ENCODE results near the gene TRAM2.

The TRAM2 gene

DNA sequence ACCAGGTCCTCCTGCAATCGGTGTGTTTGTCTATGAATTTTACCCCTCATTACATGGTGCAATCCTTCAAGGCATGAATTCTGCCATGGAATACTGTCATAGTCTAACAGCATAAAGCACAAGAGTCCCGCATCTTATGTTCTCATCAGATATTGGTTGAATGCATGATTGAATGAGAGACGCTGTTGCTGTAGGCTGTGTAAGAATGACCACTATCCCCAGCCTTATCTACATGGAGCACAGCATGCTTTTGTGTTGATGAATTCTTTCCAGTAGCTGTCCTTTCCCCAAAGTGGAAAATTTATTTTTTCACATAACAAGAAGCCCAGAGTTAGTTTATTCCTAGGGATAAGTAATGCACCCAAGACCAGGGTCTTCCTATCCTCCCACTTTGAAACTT lies 5.6 kb upstream of the TRAM2 start:
- Mint-ChIP-seq H3K27me3 (ENCODE audit: low read depth) (peaks cover 26% of the 10 kb centered on the region), H3K4me1 (ENCODE audit: low read depth) (peaks cover 2% of the 10 kb centered on the region), H3K9me3 (no peaks in the 10 kb centered on the region), H3K27ac (no peak overlapping the region), H3K4me3 (no peak overlapping the region), H3K36me3 (ENCODE audit: low read depth) (no peaks in the 10 kb centered on the region)

DNA sequence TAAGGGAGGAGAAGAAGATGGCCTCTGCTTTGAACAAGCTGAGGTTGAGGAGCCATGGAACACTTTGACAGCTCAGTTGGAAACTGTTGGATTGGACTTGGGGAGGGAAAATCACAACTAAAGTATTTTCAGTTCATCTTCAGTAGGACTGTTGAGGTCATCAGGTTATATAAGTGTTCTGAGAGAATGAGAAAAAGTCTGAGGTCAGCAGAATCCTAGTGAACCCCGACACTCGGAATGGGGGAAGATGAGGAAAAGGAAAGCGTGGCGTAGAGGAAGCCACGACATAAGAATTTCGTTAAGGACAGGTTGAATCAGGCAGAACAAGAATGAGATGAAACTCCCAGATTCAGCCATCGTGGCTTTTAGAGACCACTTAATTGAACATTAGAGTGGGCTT lies 4.0 kb upstream of the TRAM2 start:
- H3K27ac Mint-ChIP-seq, result no peak overlapping the region
- peaks cover 2% of the 10 kb centered on the region for H3K36me3 Mint-ChIP-seq (ENCODE audit: low read depth)
- no peaks in the 10 kb centered on the region for H3K9me3 Mint-ChIP-seq
- peaks cover 24% of the 10 kb centered on the region for H3K27me3 Mint-ChIP-seq (ENCODE audit: low read depth)
- H3K4me1 Mint-ChIP-seq (ENCODE audit: low read depth), result peaks cover 5% of the 10 kb centered on the region
- no peak overlapping the region for H3K4me3 Mint-ChIP-seq

DNA sequence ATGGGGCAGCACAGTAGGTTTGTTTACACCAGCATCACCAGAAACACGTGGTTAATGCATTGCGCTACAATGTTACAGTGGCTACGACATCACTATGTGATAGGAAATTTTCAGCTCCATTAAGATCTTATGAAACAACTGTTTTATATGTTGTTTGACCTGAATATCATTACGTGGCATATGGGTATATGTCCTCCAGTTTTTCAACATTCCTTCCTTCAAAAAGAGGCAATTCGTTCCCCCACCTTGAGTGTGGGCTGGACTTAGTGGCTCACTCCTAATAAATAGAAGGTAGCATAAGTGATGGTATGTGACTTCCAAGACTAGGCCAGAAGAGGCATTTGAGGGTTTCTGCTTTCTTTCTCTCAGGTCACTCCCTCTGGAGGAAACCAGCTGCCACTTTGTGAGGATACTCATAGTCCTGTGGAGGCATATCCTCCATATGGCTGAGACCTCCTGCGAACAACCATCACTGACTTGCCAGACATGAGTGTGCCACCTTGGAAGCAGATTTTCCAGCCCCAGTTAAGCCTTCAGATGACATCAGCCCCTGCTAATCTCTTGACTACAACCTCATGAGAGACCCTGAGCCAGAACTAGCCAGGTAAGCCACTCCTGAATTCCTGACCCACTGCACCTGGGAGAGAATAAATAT lies 2.3 kb upstream of the TRAM2 start:
- H3K9me3 Mint-ChIP-seq, result no peaks in the 10 kb centered on the region
- no peak overlapping the region for H3K27ac Mint-ChIP-seq
- peaks cover 25% of the 10 kb centered on the region for H3K27me3 Mint-ChIP-seq (ENCODE audit: low read depth)
- peak overlapping the region; percentile 26 for H3K4me3 Mint-ChIP-seq
- H3K36me3 Mint-ChIP-seq (ENCODE audit: low read depth), result peaks cover 5% of the 10 kb centered on the region
- peaks cover 21% of the 10 kb centered on the region for H3K4me1 Mint-ChIP-seq (ENCODE audit: low read depth)

DNA sequence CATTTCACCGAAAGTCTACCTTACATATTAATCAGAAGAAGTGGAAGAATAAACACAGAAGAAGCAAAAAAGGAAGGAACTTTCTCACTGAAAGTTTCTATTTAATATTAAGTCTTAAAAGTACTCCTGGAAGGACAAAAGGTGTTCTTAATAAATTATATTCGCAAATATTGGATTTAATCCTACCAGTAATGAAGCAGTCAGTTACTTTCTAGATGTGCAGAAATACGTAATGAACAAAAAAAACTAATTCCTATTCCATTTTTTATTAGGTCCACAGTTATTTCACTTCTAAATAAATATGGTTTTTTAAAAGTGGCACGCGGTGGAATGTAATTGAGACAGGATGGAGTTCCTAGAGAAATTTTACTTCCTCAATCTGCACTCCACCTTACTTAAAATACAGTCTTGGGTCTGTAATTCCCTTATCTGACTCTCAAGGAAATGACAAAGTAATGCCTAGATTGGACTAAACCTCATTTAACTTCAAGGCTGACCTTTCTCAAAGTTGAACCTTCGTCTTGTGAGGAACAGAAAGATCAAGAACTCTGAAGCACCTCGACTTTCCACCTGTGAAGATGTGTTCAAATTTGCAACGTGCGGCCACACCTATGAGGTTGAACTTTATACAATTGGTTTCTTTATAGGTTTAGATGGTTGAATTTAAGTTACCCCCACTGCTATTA lies 1.1 kb upstream of the TRAM2 start:
- Mint-ChIP-seq H3K27ac (peak overlapping the region; percentile 56), H3K9me3 (no peaks in the 10 kb centered on the region), H3K36me3 (ENCODE audit: low read depth) (peaks cover 5% of the 10 kb centered on the region), H3K4me3 (peak overlapping the region; percentile 73), H3K4me1 (ENCODE audit: low read depth) (peaks cover 27% of the 10 kb centered on the region), H3K27me3 (ENCODE audit: low read depth) (peaks cover 28% of the 10 kb centered on the region)

DNA sequence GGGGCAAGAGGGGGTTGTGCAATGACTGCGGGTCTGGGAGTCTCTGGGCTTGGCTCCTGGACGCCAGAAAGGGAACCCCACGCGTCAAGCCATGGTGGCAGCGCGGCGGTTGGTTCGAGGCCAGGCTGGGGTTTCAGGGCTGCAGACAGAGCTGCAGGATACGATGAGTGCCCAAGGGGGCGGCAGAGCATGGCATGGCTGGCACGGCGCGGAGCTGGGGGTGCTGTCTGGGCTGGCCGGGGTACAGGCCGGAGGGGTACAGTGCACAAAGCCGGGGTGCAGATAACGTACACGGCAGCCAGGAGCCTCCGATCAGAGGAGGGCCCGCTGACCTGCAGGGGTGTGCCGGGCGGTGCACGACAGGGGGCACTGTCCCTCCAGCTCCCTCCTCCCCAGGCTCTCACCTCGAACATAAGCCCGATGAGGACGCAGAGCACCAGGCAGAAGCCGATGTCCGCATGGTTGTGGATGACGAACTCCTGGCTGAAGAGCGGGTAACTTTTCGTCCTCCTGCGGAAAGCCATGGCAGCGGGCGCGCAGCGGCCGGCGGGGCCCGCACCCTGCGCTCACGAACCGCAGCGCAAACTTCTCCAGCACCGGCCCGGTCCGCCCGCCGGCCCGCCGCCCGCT lies 353 bp downstream of the TRAM2 start:
- Mint-ChIP-seq H3K27me3 (ENCODE audit: low read depth) (peaks cover 23% of the 10 kb centered on the region), H3K36me3 (ENCODE audit: low read depth) (peaks cover 5% of the 10 kb centered on the region), H3K9me3 (no peaks in the 10 kb centered on the region), H3K27ac (peak overlapping the region; percentile 76), H3K4me3 (peak overlapping the region; percentile 89), H3K4me1 (ENCODE audit: low read depth) (peaks cover 28% of the 10 kb centered on the region)

DNA sequence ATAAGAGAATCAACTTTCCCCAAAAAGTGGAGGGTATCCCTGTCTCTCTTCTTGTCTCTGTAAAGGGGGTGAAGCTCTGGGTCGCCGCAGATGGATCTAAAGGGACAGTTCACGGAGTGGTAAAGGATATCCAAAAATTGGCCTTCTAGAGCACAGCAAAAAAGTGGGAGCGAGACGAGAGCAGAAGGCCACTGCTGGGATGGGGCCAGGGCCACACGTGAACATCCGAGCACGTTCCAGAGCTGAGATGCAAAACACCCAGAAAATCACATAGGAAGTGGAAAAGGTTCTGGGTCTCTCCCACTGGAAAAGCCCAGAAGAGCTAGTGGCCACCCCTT lies 837 bp downstream of the TRAM2 start:
- peaks cover 18% of the 10 kb centered on the region for H3K27me3 Mint-ChIP-seq (ENCODE audit: low read depth)
- peak overlapping the region; percentile 89 for H3K4me3 Mint-ChIP-seq
- peak overlapping the region; percentile 76 for H3K27ac Mint-ChIP-seq
- no peaks in the 10 kb centered on the region for H3K9me3 Mint-ChIP-seq
- H3K4me1 Mint-ChIP-seq (ENCODE audit: low read depth), result peaks cover 28% of the 10 kb centered on the region
- H3K36me3 Mint-ChIP-seq (ENCODE audit: low read depth), result peaks cover 5% of the 10 kb centered on the region

DNA sequence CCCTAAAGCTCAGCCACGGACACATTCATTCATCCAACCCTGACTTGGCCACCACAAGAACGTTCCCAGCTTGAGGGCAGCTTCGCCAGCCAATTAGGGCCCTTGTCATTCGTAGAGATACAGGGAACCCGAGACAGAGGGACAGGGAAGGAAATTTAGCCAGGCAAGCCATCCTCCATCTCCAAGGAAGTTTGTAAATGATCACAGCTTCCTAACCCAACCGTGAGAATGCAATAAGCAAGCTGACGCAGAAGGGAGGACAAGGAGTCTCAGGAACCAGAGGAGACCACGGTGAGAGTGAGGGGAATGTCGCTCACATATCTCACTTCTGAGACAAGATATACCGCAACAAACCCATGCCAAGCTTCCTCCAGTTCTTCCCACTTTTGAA lies 1.4 kb downstream of the TRAM2 start:
- Mint-ChIP-seq H3K36me3 (ENCODE audit: low read depth) (peaks cover 5% of the 10 kb centered on the region), H3K27ac (peak overlapping the region; percentile 3), H3K9me3 (no peaks in the 10 kb centered on the region), H3K4me1 (ENCODE audit: low read depth) (peaks cover 28% of the 10 kb centered on the region), H3K4me3 (peak overlapping the region; percentile 89), H3K27me3 (ENCODE audit: low read depth) (peaks cover 13% of the 10 kb centered on the region)

DNA sequence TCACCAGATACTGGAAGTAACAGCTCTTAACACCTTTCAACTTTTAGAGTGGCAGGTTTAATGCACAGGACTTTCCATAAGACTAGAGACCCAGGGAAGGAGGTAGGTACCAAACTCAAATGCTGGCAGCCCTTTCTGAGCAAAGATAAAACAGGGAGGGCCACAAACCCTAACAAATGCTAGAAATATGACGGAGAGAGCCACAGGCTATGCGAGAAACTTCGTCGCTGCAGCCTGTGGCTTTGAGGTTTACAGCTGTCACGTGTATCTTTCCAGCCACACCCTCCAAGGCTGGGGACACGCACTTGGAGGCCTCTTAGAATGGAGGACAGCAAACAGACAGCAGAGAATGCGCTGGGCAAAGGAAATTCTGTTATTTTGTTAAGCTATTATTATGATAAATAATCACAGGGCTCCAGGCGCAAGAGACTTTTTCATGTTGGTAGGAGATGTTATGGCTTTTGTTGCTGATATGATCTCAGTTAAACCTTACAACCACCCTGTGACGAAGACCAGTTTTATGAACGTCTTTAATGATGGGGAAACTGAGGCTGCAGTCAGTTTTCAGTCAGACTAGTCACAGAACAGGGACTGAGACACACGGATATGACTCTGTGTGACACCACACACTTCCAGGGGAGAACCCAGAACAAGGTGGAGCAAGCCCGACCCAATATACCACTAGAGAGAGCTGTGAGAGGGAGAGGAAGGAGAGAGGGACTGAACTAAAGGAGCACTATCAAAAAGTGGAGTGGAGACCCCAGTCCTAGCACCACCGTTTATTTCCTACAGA lies 2.0 kb downstream of the TRAM2 start:
- Mint-ChIP-seq H3K36me3 (ENCODE audit: low read depth) (peaks cover 5% of the 10 kb centered on the region), H3K27ac (peak overlapping the region; percentile 89), H3K9me3 (no peaks in the 10 kb centered on the region), H3K4me3 (peak overlapping the region; percentile 89), H3K27me3 (ENCODE audit: low read depth) (peaks cover 7% of the 10 kb centered on the region), H3K4me1 (ENCODE audit: low read depth) (peaks cover 28% of the 10 kb centered on the region)

DNA sequence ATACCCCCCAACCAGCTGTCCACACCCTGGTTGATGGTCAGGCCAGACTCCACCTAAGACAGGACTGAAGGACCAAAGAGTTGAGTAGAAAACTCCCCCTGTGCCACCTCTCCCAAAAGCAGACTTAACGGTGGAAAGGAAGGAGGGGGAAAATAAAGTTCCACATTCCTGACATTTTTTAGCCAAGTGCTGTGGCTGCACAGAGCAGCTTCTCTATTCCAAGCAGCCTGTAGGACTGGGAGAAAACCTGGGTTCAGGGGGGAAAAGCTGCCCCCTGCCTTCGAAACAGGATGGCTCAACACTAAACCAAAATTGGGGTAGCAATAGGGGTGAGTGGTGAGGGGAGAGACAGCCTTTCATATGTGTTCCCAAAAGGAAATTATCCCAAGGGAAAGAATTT lies 3.6 kb downstream of the TRAM2 start:
- no peak overlapping the region for H3K27ac Mint-ChIP-seq
- no peaks in the 10 kb centered on the region for H3K9me3 Mint-ChIP-seq
- H3K36me3 Mint-ChIP-seq (ENCODE audit: low read depth), result peaks cover 5% of the 10 kb centered on the region
- peaks cover 28% of the 10 kb centered on the region for H3K4me1 Mint-ChIP-seq (ENCODE audit: low read depth)
- H3K4me3 Mint-ChIP-seq, result no peak overlapping the region
- peaks cover 7% of the 10 kb centered on the region for H3K27me3 Mint-ChIP-seq (ENCODE audit: low read depth)

DNA sequence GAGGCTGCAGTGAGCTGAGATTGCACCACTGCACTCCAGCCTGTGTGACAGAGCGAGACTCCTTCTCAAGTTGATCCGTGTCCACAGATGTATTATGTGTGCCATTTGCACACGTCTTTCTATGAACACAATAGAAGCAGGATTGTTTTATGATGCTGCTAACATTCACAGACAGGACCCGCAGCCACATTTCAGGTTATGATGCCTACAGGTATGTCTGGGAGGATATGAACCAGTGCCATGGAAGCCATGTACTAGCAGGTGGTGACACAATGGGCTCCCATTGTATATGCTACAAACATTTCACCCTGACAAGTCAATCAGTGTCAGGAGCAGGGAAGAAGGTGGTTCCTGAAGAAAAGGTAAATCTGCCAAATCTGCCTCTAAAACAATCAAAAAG lies 4.3 kb downstream of the TRAM2 start:
- H3K4me1 Mint-ChIP-seq (ENCODE audit: low read depth), result peaks cover 27% of the 10 kb centered on the region

DNA sequence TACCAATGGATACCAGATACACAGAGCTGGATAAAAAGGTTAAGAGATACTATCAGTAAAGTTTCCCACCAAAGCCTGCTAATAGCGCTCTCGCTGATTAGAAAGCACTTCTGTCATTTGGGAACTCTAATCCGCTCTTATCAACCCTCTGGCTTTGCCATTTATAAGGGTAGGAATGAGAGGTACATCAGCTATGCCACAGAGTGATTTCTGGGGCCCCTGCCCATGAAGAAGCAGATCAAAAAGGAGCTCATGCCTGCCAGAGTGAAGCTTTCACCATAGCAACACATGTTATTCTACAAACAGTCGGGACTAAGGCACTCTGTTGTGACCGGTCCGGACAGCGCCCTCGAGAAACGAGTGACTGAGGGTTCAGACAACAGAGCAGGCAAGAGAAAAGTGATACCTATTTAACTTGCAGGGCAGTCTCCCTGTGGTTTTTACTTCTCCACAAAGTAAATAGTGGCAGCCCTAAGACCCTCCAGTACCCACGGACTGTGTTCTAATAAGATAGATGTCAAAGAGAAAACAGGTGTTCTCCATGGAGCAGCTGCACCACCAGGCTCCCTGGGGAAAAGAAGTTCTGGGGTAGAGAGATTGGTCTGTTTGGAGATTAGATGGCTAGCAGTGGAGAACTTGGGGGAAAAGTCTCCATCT lies 5.6 kb downstream of the TRAM2 start:
- Mint-ChIP-seq H3K4me3 (no peak overlapping the region), H3K4me1 (ENCODE audit: low read depth) (peaks cover 31% of the 10 kb centered on the region), H3K36me3 (ENCODE audit: low read depth) (peaks cover 5% of the 10 kb centered on the region), H3K27ac (no peak overlapping the region), H3K9me3 (no peaks in the 10 kb centered on the region), H3K27me3 (ENCODE audit: low read depth) (peaks cover 7% of the 10 kb centered on the region)

More for the DNA sequence above, 4.3 kb downstream of the TRAM2 start:
- H3K27me3 Mint-ChIP-seq (ENCODE audit: low read depth), result peaks cover 7% of the 10 kb centered on the region
- H3K9me3 Mint-ChIP-seq, result no peaks in the 10 kb centered on the region
- H3K4me3 Mint-ChIP-seq, result no peak overlapping the region
- no peak overlapping the region for H3K27ac Mint-ChIP-seq
- peaks cover 5% of the 10 kb centered on the region for H3K36me3 Mint-ChIP-seq (ENCODE audit: low read depth)

DNA sequence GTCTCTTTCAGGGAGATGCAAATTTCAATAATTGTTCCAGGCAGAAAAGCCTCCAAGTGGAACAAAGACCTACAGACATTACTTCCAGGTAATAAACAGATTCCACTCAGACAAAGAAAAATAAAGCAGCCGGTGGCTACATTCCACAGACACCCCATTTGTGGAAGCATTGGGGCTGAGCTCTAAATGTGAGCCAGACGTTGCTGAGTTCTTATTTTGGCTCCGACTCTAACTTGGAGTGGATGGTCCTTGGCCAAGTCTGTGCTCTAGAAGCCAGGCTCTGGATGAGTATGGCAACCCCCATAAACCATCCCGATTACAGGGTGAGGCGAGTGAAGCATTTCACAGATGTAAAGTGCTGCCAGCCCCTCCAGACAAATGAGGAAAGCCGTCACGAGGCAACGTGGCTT lies 6.6 kb downstream of the TRAM2 start:
- Mint-ChIP-seq H3K4me1 (ENCODE audit: low read depth) (peaks cover 26% of the 10 kb centered on the region), H3K9me3 (no peaks in the 10 kb centered on the region), H3K27ac (no peak overlapping the region), H3K27me3 (ENCODE audit: low read depth) (peaks cover 3% of the 10 kb centered on the region), H3K36me3 (ENCODE audit: low read depth) (peaks cover 2% of the 10 kb centered on the region), H3K4me3 (no peak overlapping the region)

DNA sequence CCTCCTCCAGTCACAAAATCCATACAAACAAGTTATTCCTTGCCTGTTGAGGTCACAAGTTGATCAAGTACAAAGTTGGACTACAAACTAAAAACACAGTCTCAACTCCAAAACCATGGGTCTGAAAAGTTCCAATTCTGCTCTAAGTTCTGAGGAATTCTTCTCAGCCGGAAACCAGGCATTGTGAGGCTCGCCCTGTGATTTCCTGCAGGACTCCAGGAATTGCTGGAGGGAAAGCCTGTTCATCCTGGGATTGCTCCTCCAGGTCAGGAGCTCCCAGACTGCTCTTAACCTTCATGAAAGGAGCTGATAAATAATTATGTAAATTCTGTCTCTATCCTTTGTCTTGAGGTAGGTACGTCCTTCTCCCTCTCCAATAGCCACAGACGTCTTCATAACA lies 8.5 kb downstream of the TRAM2 start:
- no peak overlapping the region for H3K4me3 Mint-ChIP-seq
- no peak overlapping the region for H3K27ac Mint-ChIP-seq
- peaks cover 14% of the 10 kb centered on the region for H3K4me1 Mint-ChIP-seq (ENCODE audit: low read depth)
- H3K36me3 Mint-ChIP-seq (ENCODE audit: low read depth), result no peaks in the 10 kb centered on the region
- H3K9me3 Mint-ChIP-seq, result no peaks in the 10 kb centered on the region
- no peaks in the 10 kb centered on the region for H3K27me3 Mint-ChIP-seq (ENCODE audit: low read depth)

DNA sequence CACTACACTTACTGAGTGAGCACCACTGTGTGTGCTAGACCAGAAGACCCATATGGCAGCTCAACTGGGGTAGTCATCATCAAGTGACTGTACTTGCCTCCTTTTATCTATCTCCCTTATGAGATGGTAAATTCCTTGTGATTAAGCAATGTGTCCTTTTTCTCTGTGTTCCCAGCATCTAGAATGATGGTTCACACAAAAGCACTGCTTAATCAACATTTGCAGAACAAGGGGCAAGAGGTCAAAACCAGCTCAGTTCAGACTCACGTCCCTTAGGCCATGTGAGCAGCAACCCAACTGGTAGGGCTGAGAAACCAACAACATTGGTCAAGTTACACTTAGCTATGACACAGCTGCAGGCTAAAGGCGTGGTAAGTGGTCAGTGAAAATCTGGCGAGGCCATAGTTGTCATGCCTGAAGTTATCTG lies 10.0 kb downstream of the TRAM2 start:
- H3K27me3 Mint-ChIP-seq (ENCODE audit: low read depth), result no peaks in the 10 kb centered on the region
- no peaks in the 10 kb centered on the region for H3K9me3 Mint-ChIP-seq
- no peak overlapping the region for H3K27ac Mint-ChIP-seq
- no peaks in the 10 kb centered on the region for H3K36me3 Mint-ChIP-seq (ENCODE audit: low read depth)
- peaks cover 10% of the 10 kb centered on the region for H3K4me1 Mint-ChIP-seq (ENCODE audit: low read depth)
- H3K4me3 Mint-ChIP-seq, result no peak overlapping the region
